Psoas muscle (tissue), 8 donors: ENCODE measurements around the gene THADA. TPM values are rescaled to one million over a fixed set of nuclear protein-coding genes. Genes with fewer than 3 reads are reported as not detected.
A peak's percentile ranks its signal among the peaks of the same experiment; 100 is the strongest.

Source experiments
- ATAC-seq, 4 donors: fragments of 200-7000 bp; cut with Tn5 transposase; one replicate each; pipeline ENCODE4 v1.9.1; 2020; ENCODE audit warnings: moderate library complexity in 3 of 4, mild to moderate bottlenecking in 2 of 4
- DNase-seq, 2 donors: peaks; one replicate each; pipeline ENCODE4 v3.0.0-alpha.2; 2020
- H3K27ac ChIP-seq: fragments of 200-600 bp; one replicate; pipeline ENCODE4 v1.8.0; 2022
- H3K27me3 ChIP-seq, 3 donors: fragments of 200-600 bp in 1 of 3; one replicate each; pipeline versions ENCODE4 v1.6.1 to v1.8.0; 2013 to 2022; ENCODE audit warnings: low read length in 2 of 3, mild to moderate bottlenecking in 2 of 3, moderate library complexity in 1 of 3; ENCODE audit not compliant: insufficient read depth in 3 of 3
- H3K36me3 ChIP-seq, 2 donors: fragments of 200-600 bp in 1 of 2; one replicate each; pipeline versions ENCODE4 v1.6.1 to v1.8.0; 2013 to 2022; ENCODE audit warnings: low read depth in 1 of 2, mild to moderate bottlenecking in 1 of 2, moderate library complexity in 1 of 2; ENCODE audit not compliant: insufficient read depth in 1 of 2
- H3K4me1 ChIP-seq: fragments of 200-600 bp; one replicate; pipeline ENCODE4 v1.8.0; 2022
- H3K4me3 ChIP-seq: fragments of 200-600 bp; one replicate; pipeline ENCODE4 v1.8.0; 2022; ENCODE audit warnings: mild to moderate bottlenecking
- H3K9me3 ChIP-seq: fragments of 200-600 bp; one replicate; pipeline ENCODE4 v1.8.0; 2022
- WGBS, 3 donors: extraction: QIAGEN DNeasy Blood & Tissue Kit; methylation state at CpG; one replicate each; pipeline versions ENCODE4 v1.1.6 to v1.1.7; 2013; 5-methylcytosine and 5-hydroxymethylcytosine counted together
- intact Hi-C, 2 donors: fragments of 100-400 bp; cut with DNase I; formaldehyde crosslinking; loops; one replicate each; pipeline versions ENCODE4 v1.11.0 to v1.14.2; 2022
- polyA plus RNA-seq, 3 donors: library from polyadenylated mRNA; stranded (reverse); fragments of 200-250 nt; gene quantifications; one replicate each; pipeline ENCODE4 v1.2.3, GENCODE V29; 2013
- total RNA-seq, 4 donors: library from RNA; stranded (reverse); fragmentation: NEBNext Ultra II Directional in 2 of 4; extraction: Animal tissue kit (Norgen Biotek cat#: 25700) in 2 of 4; gene quantifications; one replicate each; pipeline versions ENCODE4 v1.2.1 to v1.2.4, GENCODE V29; 2021 to 2023
- TF ChIP-seq, protein P1 (sequence below): fragments of 200-600 bp; IDR thresholded peaks from one replicate; pipeline ENCODE4 v1.8.0; 2022; ENCODE audit warnings: antibody characterized with exemption
- donor health status: healthy with polysubstance abuse.
- donor health status: DM: no; HTN: no; CAD: no; lungs with moderate emphysema.
- donor health status: Bipolar disorder and iron deficiency.
- donor health status: healthy.
- donor health status: DM: yes; HTN: yes; CAD: no.
- donor health status: DM: no; HTN: no; CAD: no.
- donor health status: DM: no; HTN: no; CAD: no.
- donor health status: DM: yes; HTN: yes; CAD: no.

THADA gene
- total and polyA plus RNA-seq, 7 donors, result 8.1 to 17.4 (median 11.6) TPM

DNA sequence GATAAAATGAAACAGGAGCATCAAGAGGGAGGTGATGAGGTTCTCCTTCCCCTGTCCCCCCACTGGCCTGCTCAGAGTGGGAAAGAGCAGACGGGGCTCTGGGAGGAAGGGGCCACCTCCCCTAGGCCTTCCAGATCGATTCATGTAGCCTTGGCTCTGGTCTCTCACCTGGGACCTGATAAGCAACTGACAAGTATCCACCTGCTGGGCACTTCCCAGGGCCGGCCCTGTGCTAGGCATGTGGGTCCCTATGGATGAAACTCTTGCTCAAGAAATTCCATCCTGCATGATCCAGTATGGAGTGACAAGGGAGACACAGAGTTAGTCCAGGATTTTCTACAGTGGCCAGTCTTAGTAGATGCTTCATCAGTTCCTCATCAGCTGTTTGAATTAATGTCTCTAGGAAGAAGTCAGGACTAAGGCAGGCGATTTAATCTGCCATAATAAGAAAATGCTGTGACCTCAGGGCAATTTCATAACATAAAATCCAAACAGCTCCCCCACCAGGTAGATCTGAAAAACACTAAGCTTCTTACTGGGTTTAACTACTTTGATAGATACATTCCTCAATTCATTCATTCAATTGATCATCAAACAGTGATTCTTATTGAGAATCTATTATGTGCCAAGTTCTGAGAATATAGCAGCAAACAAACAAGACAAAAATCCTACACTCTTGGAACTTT is 324.8 kb downstream of the THADA start:
- intact Hi-C loops, result no loop called here
- no peak overlapping the region for H3K4me3 ChIP-seq
- peaks cover 12% of the 10 kb centered on the region for H3K4me1 ChIP-seq
- H3K36me3 ChIP-seq, result no peaks in the 10 kb centered on the region
- TF ChIP-seq, protein P1, sequence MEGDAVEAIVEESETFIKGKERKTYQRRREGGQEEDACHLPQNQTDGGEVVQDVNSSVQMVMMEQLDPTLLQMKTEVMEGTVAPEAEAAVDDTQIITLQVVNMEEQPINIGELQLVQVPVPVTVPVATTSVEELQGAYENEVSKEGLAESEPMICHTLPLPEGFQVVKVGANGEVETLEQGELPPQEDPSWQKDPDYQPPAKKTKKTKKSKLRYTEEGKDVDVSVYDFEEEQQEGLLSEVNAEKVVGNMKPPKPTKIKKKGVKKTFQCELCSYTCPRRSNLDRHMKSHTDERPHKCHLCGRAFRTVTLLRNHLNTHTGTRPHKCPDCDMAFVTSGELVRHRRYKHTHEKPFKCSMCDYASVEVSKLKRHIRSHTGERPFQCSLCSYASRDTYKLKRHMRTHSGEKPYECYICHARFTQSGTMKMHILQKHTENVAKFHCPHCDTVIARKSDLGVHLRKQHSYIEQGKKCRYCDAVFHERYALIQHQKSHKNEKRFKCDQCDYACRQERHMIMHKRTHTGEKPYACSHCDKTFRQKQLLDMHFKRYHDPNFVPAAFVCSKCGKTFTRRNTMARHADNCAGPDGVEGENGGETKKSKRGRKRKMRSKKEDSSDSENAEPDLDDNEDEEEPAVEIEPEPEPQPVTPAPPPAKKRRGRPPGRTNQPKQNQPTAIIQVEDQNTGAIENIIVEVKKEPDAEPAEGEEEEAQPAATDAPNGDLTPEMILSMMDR, result no peak
- no peak for ATAC-seq
- H3K9me3 ChIP-seq, result no peaks in the 10 kb centered on the region
- no peak for DNase-seq
- H3K27me3 ChIP-seq, result no peaks in the 10 kb centered on the region
- WGBS, 3 donors, result 91 to 95% (median 92%) methylated on average over 4 of the region's 4 CpGs
- H3K27ac ChIP-seq, result no peak overlapping the region

DNA sequence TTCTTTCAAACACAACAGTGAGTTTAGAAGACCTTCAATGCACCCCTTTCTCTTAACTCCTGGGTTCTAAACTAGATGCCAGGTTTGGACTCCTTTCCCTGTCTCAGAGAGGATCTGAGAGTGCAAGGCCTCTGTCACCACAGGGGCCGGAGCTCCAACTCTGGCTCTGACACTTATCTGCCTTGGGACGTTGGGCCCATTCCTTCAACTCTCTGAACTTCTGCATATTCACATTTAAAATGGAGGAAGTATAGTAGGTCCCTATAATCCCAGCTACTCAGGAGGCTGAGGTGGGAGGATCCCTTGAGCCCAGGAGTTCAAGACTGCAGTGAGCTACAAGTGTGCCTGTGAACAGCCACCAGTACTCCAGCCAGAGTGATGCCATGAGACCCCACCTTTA is 325.4 kb downstream of the THADA start:
- no peak for DNase-seq
- no peaks in the 10 kb centered on the region for H3K36me3 ChIP-seq
- H3K27ac ChIP-seq, result peak overlapping the region; percentile 74
- TF ChIP-seq, protein P1, result no peak
- no peak for ATAC-seq
- intact Hi-C loops, result no loop called here
- peaks cover 12% of the 10 kb centered on the region for H3K4me1 ChIP-seq
- H3K9me3 ChIP-seq, result no peaks in the 10 kb centered on the region
- WGBS, 3 donors, result 86 to 93% (median 90%) methylated on average over 2 of the region's 2 CpGs
- H3K27me3 ChIP-seq, result no peaks in the 10 kb centered on the region
- no peak overlapping the region for H3K4me3 ChIP-seq

DNA sequence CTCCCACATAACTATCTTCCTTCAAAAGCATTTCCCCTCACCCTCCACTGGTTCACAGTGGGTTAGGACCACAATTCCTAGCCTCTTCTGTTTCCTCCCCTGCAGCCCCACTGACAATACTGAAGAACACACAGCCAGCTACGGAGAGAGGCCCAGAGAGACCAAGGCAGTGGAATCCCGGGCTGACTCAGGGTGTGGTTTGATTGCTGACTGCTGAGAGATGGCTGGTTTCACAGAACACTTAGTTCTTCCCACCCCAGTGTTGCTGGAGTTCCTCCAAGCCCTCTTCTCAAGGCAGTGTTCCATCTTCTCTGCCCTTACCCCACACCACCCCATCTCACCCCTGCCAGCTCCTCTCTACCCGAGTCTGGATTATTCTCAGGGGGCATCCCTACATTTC is 326.1 kb downstream of the THADA start:
- no peaks in the 10 kb centered on the region for H3K9me3 ChIP-seq
- WGBS, 3 donors, result 12 to 54% (median 28%) methylated on average over 3 of the region's 3 CpGs
- H3K4me3 ChIP-seq, result no peak overlapping the region

DNA sequence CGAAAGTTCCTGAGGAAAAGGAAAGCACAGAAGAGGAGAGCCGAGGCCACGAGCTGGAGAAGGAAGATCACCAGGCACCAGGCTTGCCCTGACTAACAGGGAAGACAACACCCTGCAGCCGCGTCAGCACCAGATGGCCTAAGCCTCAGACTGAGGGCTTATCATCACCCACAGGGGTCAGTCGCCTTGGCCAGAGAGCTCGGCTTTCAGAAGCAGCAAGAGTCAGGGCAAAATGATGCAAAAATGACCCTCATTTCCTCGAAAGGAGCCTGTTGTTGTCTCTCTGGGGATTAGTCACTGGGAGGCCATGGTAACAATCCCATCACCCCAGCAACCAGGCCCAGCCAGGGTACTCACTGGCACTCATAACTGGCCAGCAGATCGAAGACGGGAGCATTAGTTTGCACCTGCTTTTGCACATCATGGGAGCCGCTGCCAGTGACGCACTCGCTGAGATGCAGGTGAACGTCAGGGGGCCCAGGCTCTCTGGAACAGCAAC is 326.7 kb downstream of the THADA start:
- H3K27me3 ChIP-seq, result no peaks in the 10 kb centered on the region
- no peaks in the 10 kb centered on the region for H3K36me3 ChIP-seq
- DNase-seq, result peak; percentile 92 to 94
- TF ChIP-seq, protein P1, result no peak
- intact Hi-C loops, result no loop called here
- H3K4me3 ChIP-seq, result peak overlapping the region; percentile 34
- 32 to 52% (median 35%) methylated on average over 14 of the region's 14 CpGs for WGBS, 3 donors
- no peaks in the 10 kb centered on the region for H3K9me3 ChIP-seq
- peak; percentile 82 to 90 (median 86) for ATAC-seq
- peak overlapping the region; percentile 74 for H3K27ac ChIP-seq
- H3K4me1 ChIP-seq, result peaks cover 12% of the 10 kb centered on the region

More for the DNA sequence above, 326.1 kb downstream of the THADA start:
- ATAC-seq (peak; percentile 53 to 88 (median 84)), DNase-seq (peak; percentile 78 to 82)
- no peaks in the 10 kb centered on the region for H3K36me3 ChIP-seq
- H3K4me1 ChIP-seq, result peaks cover 12% of the 10 kb centered on the region
- H3K27ac ChIP-seq, result peak overlapping the region; percentile 74
- TF ChIP-seq, protein P1, result no peak
- intact Hi-C loops, result no loop called here
- H3K27me3 ChIP-seq, result no peaks in the 10 kb centered on the region
